GM19238 (cell line): ENCODE results near the gene MAP3K4.

Source experiments
- DNase-seq: peaks from one replicate; pipeline ENCODE4 v3.0.0; 2011; ENCODE audit warnings: low spot score; ENCODE audit not compliant: insufficient read length

The MAP3K4 gene

DNA sequence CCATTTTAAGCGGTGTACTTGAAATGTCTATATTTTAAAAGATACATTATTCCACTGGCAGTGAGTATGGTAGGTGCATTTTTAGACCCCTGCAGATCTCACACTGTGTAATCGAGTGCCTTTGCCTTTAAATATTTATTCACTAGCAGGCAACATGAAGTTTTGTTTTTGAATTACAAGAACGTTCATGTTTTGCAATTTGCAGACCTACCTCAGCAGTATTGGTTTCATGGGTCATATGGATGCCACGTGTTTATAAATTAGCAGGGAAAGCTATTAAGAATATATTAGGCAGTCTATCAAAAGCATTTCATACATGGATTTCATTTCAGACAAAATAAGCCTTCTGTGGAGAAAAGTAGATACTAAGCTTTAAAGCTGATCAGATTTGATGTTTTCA is 7.2 kb downstream of the MAP3K4 start:
- DNase-seq, result no peak

DNA sequence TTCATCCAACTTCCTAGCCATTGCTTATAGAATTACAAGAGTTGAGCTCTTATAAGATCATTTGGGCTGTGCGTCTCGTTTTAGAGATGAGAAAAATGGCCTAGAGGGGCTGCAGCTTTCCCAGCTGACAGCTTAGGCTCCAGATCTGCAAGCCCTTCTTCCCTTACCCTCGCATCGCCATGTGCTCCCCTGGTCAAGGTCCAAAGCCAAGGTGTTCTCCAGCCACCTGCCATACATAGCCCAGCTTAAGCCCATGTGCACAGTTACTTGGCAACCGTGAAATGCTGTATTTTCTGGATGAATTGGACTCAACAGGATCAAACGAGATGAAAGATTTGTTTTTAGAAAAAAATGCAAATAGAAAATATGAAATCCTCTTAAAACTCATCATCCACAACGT is 7.9 kb downstream of the MAP3K4 start:
- DNase-seq, result no peak

DNA sequence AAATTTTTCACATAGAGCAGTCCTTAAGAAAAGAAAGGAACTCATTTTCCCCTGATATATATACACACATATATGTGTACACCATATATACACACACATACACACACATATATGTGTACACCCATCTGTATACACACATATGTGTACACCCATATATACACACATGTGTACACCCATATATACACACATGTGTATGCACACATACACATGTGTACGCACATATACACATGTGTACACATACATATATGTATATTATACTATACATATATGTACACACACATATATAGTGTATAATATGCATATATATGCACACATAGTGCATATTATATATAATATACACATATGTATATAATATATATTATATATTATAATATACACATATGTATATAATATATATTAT is 9.1 kb downstream of the MAP3K4 start:
- no peak for DNase-seq

DNA sequence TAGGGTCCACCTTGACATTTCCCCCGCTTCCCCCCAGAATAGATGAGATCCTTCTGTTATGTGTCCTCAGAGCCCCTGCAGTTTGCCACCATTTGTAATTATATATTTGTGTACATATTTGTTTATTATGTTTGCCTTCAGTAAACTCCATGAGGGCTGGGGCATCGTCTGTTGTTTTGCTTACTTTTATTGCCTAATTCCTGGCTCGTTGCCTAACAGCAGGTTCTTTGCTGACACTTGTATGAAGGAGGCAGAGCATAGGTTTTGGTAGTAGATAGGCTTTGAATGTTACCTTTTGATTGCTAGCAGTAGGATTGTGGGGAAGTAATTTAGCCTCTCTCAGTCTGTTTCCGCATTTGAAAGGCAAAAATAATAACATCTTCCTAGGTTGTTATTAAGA is 9.9 kb downstream of the MAP3K4 start:
- DNase-seq, result no peak

DNA sequence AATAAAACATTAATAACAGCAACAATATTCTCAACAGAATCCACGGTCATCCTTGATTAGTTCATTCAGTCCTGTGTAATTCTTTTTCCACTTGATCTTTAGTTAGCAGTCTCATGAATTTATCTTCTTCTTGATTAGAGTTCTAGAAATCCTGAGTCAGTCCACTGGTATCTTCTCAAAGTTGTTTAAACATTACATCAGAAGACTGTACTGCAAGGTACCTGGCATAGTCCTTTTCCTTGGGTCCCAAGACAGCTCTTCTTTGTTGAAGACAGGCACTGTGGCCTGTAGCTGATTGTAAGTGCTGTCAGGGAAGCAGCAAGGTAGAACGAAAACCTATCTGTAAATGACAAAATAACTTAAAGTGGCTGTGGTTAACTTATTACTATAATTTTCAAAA is 11.8 kb downstream of the MAP3K4 start:
- no peak for DNase-seq

DNA sequence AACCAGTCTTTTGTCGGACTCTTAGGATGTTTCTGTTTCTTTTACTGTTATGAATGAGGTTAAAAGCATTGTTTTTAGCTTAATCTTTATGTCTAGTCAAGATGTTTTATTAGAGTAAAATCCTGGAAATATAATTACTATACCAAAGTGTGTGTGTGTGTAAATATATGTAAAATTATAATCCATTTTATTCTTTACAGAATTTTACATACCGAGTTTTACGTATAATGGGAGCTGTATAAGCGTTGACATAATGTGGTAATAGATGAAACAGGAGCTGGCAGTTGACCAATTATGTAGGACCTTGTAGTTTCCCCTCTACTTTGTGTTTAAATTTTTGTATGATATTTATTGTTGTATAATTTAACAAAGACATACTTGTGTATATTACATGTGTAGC is 16.7 kb downstream of the MAP3K4 start:
- DNase-seq, result no peak

DNA sequence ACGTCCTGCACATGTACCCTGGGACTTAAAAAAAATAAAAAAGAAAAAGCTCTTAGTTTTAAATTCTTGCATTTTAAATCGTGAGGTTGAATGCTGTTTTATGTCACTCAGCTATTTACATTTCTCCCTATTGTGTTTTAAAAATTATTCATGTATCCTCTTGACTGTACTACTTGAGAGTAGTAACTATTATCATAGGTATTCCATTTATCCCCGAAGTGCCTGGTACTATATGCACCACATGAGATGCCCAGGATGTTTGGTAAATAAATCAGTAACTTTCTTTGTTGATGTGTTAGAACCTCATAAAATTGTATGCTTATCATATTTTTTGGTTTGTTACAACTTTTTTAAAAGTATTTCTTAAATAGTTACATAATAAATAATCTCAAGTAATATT is 18.4 kb downstream of the MAP3K4 start:
- no peak for DNase-seq

DNA sequence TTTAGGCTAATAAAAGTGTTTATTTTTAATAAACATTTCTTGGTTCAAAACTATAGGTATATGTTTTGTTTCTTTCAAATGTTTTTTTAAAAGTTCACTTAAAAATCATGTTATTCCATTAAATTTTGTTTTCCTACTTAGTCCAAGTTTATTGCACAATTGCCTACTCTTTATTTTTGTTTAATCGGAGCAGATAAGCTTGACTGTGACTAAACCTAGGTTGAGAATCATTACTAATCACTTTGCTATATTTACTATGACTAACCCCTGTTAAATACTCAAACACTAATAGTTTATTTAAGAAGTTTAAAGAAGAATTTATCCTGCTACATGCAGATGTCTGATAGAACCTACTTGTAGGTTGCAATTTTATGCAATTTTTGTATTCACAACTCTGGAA is 18.8 kb downstream of the MAP3K4 start:
- no peak for DNase-seq

DNA sequence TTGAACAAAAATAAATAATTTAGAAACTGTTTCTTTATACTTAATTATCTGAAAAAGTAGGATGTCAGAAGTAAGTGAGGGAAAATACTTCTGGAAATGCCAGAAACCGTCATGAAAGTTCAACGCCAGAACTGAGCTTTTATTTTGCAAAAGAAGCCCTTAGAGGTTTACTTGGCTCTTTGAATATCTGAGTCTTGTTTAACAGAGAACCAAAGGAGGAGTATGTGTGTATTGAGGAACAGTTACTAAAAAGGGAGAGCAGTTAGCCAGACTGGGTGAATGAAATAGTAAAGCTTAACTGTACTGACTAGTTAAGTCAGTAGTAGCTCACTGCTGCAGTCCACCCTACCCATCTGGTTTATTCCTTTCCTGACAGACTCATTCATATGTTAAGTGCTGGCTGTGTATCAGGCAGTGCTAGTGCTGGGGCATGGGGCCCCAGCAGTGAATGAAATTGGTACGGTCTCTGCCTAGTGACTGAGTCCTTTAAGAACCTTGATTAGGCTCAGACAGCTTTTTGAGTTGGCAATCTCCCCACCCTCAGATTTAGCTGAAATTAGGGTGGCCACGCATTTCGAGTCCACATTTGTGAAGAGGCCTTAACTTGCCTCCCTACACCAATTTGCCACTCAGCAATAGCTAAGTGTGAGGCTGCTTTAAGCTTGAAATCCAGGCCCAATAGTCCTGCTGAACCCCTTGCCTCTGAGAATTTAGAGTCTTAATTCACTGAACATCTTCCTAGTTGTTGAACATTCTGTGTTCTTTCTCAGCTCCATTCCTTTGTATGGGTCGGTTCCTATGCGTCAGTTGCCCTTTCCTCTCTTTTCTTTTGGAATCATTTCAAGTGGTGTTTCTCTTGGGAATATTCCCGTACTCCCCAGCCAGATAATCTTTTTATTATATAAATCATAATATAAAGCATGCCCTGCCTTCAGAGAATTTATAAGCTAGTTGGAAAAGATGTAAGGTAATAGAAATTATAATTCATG is 20.2 kb downstream of the MAP3K4 start:
- no peak for DNase-seq

DNA sequence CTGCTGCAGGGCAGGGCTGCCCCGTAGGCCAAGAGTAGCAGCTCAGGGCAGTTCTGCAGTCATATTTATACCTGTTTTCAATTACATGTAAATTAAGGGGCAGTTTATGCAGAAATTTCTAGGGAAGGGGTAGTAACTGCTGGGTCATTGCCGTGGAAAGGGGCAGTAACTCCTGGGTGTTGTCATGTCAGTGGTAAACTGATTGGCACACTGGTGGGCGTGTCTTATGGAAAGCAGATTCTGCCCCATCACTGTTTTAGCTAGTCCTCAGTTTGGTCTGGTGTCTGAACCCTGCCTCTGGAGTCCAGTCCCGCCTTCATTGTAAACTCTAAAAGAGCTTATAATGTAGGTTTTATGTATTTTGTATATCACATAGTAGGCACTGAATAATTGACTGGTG is 22.1 kb downstream of the MAP3K4 start:
- DNase-seq, result no peak

DNA sequence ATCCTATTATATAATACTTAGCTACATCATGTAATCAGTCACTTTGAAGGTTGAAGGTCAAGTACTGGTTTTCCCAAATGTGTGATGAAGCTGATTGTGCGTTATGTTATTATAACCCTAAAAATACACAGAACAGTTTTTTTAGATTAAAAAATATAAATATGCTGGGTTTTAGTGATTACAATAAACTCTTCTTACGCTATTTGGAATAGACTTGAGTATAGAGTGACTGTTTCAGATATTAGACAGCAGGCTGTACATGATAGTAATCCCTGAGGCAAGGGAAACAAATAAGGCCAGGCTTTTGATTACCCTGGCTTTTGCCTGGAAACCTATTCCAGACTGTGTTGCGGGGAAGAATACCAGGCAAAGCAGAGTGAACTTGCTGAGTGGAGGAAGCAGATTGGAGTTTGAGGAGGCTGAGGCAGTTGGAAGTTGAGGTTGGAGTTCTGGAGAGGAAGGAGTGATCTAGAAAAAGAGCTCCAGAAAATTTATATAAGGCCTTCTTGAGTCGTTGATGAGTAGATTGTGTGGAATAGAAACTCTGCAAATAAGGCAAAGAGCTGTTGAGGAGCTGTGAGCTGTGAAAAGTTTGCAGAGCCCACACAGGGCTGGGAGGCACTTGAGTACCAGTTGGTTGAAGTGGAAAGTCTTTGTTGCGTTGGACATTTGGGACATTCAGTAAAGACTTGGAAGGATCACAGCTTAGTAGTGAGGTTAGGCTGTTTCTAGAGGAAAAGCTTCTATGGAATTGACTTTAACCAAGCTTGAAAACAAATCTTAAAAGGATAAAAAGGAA is 26.4 kb downstream of the MAP3K4 start:
- no peak for DNase-seq

DNA sequence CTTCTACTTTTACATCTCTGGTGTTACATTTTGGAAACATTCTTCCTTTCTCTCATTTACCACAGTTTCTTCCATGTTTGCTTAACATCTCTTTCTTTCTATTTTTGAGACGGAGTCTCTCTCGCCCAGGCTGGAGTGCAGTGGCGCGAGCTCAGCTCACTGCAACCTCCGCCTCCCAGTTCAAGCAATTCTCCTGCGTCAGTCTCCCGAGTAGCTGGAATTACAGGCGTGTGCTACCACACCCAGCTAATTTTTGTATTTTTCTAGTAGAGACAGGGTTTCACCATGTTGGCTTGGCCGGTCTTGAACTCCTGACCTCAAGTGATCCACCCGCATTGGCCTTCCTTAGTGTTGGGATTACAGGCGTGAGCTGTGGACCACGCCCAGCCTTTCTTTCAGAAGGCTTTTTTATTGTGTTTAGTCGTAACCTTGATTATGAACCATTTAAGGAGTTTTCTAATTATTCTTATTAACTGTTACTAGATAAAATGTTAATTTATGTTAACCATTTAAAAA is 27.8 kb downstream of the MAP3K4 start:
- no peak for DNase-seq

DNA sequence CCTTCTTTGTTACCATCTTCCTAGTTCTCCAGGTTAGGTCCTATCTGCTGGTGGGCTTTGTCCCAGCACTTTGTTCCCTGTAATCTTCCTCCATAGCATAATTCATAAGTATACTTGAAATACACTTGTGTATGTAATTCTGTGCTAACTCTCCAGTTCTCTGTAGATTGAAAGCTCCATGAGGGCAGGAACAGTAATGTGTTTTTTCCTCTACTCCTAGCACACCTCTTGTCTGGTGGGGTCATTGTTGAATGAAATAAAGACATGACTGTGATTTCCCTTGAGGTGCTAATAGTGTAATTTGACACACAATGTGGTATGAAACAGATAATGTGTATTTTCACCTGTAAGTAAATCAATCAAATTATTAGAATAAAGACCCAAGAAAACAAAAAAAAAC is 30.0 kb downstream of the MAP3K4 start:
- DNase-seq, result no peak

DNA sequence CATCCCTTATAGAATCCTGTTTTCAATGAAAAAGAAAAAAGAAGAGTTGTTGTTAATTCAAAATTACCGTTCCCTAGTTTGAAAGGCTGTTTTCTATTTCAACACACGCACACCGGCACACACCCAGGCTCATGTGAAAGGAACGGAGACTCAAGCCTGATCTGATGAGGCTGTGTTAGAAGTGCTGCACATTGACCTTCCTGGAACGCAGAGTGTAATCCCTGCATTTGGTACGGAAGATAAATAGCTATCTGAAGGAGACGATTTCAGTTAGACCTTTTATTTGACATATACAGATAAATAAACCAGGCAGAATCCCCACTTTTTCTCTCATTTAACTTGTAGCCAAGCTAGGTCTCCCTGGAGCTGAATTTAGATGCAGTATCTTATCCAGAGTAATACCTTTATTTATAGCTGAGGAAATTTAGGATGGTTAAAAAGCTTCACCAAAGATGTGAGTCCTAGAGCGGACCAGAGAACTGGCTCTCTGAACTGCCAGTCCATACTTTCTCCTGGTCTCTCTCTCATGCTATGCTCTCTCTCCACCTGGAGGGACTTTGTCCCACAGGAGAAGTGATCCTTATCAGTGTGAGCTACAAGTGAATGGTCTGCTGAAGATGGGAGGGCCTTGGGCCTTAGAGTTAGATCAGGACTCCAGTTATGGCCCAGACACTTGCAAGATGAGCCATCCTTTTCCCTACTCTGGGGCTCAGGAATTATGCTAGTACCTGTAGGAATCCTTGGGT is 30.6 kb downstream of the MAP3K4 start:
- DNase-seq, result no peak

DNA sequence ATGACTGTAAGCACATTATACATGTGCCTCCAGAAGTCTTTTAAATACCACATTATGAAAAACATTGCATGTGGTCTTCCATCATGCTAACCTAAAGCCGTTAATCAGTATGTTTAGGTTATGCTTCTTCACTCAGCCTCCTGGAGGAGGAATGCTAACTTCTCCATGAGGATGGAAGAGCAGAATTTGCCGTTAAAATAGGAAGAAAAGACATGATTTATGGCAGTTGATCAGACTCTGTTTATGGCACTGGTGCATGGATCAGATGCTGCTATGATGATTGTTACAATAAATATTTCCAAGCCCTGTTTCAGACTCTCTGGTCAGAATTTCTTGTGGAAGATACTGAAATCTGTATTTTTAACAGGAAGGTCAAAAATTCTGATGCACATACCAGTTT is 31.7 kb downstream of the MAP3K4 start:
- DNase-seq, result no peak

DNA sequence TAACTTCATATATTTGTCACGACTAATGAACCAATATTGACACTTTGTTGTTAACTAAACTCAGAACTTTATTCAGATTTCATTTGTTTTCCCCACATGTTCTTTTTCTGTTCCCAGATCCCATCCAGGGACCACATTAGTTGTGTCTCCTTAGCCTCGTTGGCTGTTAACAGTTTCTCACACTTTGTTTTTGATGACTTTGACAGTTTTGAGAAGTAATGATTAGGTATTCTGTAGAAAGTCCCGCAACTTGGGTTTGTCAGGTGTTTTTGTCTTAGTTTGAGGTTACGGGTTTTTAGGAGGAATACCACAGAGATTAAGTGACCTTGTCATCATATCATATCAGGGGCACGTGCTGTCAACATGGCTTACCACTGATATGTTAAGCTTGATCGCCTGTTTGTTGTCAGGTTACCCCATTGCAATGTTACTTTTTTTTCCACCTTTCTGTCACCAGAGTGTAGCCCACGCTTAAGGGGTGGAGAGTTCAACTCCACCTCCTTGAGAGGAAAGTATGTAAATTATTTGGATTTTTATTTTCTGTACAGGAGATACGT is 32.9 kb downstream of the MAP3K4 start:
- DNase-seq, result no peak

DNA sequence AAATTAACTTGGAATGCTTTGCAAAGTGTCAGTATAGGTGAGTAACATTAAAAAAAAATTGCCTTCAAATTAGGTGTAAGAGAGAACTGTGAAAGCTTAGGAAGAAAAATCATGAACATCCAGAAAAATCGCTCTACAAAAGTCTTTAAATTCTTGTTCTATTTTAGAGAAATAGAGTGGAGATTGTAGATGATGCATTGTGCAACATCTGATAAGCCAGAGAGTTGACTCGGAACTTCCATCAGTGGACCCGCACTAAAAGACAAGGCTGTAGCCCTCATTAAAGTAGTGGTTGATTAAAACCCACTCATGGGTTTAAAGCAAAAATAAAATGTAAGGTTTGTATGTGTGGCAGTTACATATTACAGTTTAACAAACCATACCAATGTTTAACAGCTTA is 35.8 kb downstream of the MAP3K4 start:
- DNase-seq, result no peak

DNA sequence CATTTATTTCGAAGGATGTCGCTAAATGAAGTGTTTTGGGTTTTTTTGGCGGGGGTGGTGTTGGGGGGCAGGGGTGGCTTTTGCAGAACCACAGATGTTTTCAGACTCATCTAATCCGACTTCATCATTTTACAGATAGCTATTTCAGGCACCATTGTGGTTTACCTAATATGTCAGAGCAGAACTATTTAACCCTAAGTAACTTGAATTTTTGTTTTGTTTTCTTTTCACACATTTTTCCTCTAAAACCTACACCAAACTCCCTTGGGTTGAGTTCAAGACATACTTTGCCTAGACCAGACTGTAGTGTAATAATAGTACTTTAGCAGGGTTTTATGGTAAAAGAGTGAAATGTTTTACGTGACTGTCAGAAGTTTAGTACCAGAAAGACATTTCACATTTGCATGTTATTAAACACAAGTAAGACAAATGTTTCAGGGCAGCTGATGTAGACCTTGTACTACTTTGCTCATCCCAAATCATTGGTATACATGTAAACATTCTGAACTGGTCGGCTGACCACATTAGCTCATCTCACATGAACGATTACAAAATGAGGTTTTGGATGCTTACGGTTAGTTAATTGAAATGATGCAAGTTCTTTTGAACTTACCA is 37.7 kb downstream of the MAP3K4 start:
- DNase-seq, result no peak

DNA sequence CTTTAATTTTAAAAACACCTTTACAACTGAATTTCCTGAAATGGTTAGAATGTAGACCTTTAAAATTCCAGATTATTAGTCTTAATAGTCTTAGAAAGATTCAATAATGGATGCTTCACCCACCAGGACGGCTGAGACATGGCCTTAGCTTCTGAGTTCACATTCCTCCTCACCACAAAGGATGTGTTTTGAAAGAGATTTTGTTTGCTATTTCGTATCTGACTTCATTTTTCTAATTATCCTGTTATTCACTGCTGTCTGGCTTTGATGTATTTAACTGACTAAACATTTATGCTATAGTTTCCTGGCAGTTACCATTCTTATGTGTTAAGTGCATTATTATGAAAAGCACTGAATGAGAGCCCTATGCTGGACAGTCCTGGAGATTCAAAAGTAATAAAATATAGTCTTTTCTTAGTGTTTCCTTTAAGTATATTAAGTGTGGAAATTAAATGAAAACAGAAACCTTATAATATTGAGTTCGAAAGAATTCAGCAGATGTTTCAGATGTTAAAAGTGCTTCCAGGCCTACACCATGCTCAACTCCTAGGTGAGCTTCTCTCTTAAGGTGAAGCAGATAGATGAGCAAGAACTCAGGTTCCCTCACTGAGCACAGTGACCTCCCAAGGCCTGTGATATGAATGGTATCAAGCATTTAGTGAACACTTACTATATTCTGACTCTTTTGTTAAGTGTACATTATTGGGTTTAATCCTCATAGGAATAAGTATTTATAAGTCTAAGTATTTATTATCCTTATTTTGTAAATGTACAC is 40.3 kb downstream of the MAP3K4 start:
- no peak for DNase-seq

DNA sequence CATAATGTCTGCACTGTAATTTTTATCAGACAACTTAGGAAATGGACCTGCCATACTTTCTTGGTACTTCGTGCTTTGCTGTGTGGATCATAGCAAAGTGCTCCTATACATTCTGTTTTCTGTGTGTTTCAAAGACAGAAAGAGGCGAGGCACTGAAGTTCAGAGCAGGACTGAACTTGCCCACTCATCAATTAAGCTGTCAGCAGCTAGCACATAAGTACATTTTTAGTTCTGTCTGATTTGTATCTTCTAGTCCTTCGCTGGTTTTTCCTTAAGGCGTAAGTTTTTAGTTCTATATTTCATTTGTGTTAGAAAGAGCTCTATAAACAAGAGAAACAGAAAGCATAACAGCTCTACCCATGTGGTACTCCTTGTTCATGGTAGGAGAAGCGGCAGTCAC is 42.1 kb downstream of the MAP3K4 start:
- DNase-seq, result no peak
